Measurements from ENCODE around the gene CMA1.
"Not testable (repeated sequence)": the region's sequence is repeated elsewhere in the genome, so short reads cannot be mapped to it uniquely, and the experiment has no call there.

CMA1 gene

GRCh38 chr14:24518851-24519250, 10.8 kb upstream of the CMA1 start:
- no peak overlapping the region for H3K9ac ChIP-seq (ENCODE audit: insufficient read length, low read depth)
- no peak for TF ChIP-seq ZNF274 (IDR thresholded peaks at IDR 0.05; ENCODE audit: low read depth, low read length)
- no peak for TF ChIP-seq YY1 (IDR thresholded peaks at IDR 0.05; ENCODE audit: insufficient read depth, insufficient read length)
- no peak for TF ChIP-seq SUZ12 (IDR thresholded peaks at IDR 0.05; ENCODE audit: extremely low read depth, insufficient read depth, insufficient read length)
- no peaks in the 10 kb centered on the region for H3K4me1 ChIP-seq (ENCODE audit: insufficient read depth, insufficient read length)
- H3K27me3 ChIP-seq (ENCODE audit: insufficient read depth, insufficient read length), result no peaks in the 10 kb centered on the region
- H3K36me3 ChIP-seq (ENCODE audit: insufficient read depth, insufficient read length, low read length), result no peaks in the 10 kb centered on the region
- no peak overlapping the region for H3K4me3 ChIP-seq (ENCODE audit: insufficient read length, low read depth)
- DNase-seq (ENCODE audit: low read depth, low spot score), result no peak
- no peaks in the 10 kb centered on the region for H3K9me3 ChIP-seq (ENCODE audit: insufficient read depth, low read length)

- H3K9ac ChIP-seq (ENCODE audit: insufficient read length, low read depth), result no peak overlapping the region
- no peak for DNase-seq (ENCODE audit: low read depth, low spot score)
- no peaks in the 10 kb centered on the region for H3K4me1 ChIP-seq (ENCODE audit: insufficient read depth, insufficient read length)
- H3K27me3 ChIP-seq (ENCODE audit: insufficient read depth, insufficient read length), result no peaks in the 10 kb centered on the region
- H3K9me3 ChIP-seq (ENCODE audit: insufficient read depth, low read length), result no peaks in the 10 kb centered on the region
- no peaks in the 10 kb centered on the region for H3K36me3 ChIP-seq (ENCODE audit: insufficient read depth, insufficient read length, low read length)
- no peak for TF ChIP-seq YY1 (IDR thresholded peaks at IDR 0.05; ENCODE audit: insufficient read depth, insufficient read length)
- no peak for TF ChIP-seq ZNF274 (IDR thresholded peaks at IDR 0.05; ENCODE audit: low read depth, low read length)
- TF ChIP-seq SUZ12 (IDR thresholded peaks at IDR 0.05; ENCODE audit: extremely low read depth, insufficient read depth, insufficient read length), result no peak
- H3K4me3 ChIP-seq (ENCODE audit: insufficient read length, low read depth), result no peak overlapping the region
Observed at GRCh38 chr14:24514209-24514608, 6.1 kb upstream of the CMA1 start.

GRCh38 chr14:24513009-24513408, 4.9 kb upstream of the CMA1 start:
- no peak for TF ChIP-seq YY1 (IDR thresholded peaks at IDR 0.05; ENCODE audit: insufficient read depth, insufficient read length)
- TF ChIP-seq ZNF274 (IDR thresholded peaks at IDR 0.05; ENCODE audit: low read depth, low read length), result no peak
- no peak for TF ChIP-seq SUZ12 (IDR thresholded peaks at IDR 0.05; ENCODE audit: extremely low read depth, insufficient read depth, insufficient read length)
- Histone ChIP-seq H3K4me3 (ENCODE audit: insufficient read length, low read depth) (no peak overlapping the region), H3K27me3 (ENCODE audit: insufficient read depth, insufficient read length) (no peaks in the 10 kb centered on the region), H3K9ac (ENCODE audit: insufficient read length, low read depth) (no peak overlapping the region), H3K9me3 (ENCODE audit: insufficient read depth, low read length) (no peaks in the 10 kb centered on the region), H3K36me3 (ENCODE audit: insufficient read depth, insufficient read length, low read length) (no peaks in the 10 kb centered on the region), H3K4me1 (ENCODE audit: insufficient read depth, insufficient read length) (no peaks in the 10 kb centered on the region)
- peak; percentile 13 for DNase-seq (ENCODE audit: low read depth, low spot score)

- no peaks in the 10 kb centered on the region for H3K4me1 ChIP-seq (ENCODE audit: insufficient read depth, insufficient read length)
- no peaks in the 10 kb centered on the region for H3K9me3 ChIP-seq (ENCODE audit: insufficient read depth, low read length)
- no peak for DNase-seq (ENCODE audit: low read depth, low spot score)
- H3K9ac ChIP-seq (ENCODE audit: insufficient read length, low read depth), result no peak overlapping the region
- H3K36me3 ChIP-seq (ENCODE audit: insufficient read depth, insufficient read length, low read length), result no peaks in the 10 kb centered on the region
- no peaks in the 10 kb centered on the region for H3K27me3 ChIP-seq (ENCODE audit: insufficient read depth, insufficient read length)
- H3K4me3 ChIP-seq (ENCODE audit: insufficient read length, low read depth), result no peak overlapping the region
- TF ChIP-seq YY1 (IDR thresholded peaks at IDR 0.05; ENCODE audit: insufficient read depth, insufficient read length) (no peak), SUZ12 (IDR thresholded peaks at IDR 0.05; ENCODE audit: extremely low read depth, insufficient read depth, insufficient read length) (no peak), ZNF274 (IDR thresholded peaks at IDR 0.05; ENCODE audit: low read depth, low read length) (no peak)
Observed at GRCh38 chr14:24506443-24506842, 1.6 kb downstream of the CMA1 start.

GRCh38 chr14:24504425-24504950, 3.6 kb downstream of the CMA1 start:
- Histone ChIP-seq H3K9ac (ENCODE audit: insufficient read length, low read depth) (no peak overlapping the region), H3K4me3 (ENCODE audit: insufficient read length, low read depth) (no peak overlapping the region), H3K4me1 (ENCODE audit: insufficient read depth, insufficient read length) (no peaks in the 10 kb centered on the region), H3K27me3 (ENCODE audit: insufficient read depth, insufficient read length) (no peaks in the 10 kb centered on the region), H3K36me3 (ENCODE audit: insufficient read depth, insufficient read length, low read length) (no peaks in the 10 kb centered on the region), H3K9me3 (ENCODE audit: insufficient read depth, low read length) (no peaks in the 10 kb centered on the region)
- no peak for DNase-seq (ENCODE audit: low read depth, low spot score)
- TF ChIP-seq SUZ12 (IDR thresholded peaks at IDR 0.05; ENCODE audit: extremely low read depth, insufficient read depth, insufficient read length) (no peak), ZNF274 (IDR thresholded peaks at IDR 0.05; ENCODE audit: low read depth, low read length) (no peak), YY1 (IDR thresholded peaks at IDR 0.05; ENCODE audit: insufficient read depth, insufficient read length) (no peak)

- DNase-seq (ENCODE audit: low read depth, low spot score); H3K4me3 ChIP-seq (ENCODE audit: insufficient read length, low read depth); H3K4me1 ChIP-seq (ENCODE audit: insufficient read depth, insufficient read length); H3K9ac ChIP-seq (ENCODE audit: insufficient read length, low read depth); H3K9me3 ChIP-seq (ENCODE audit: insufficient read depth, low read length); H3K27me3 ChIP-seq (ENCODE audit: insufficient read depth, insufficient read length); H3K36me3 ChIP-seq (ENCODE audit: insufficient read depth, insufficient read length, low read length): not testable (repeated sequence)
Observed at GRCh38 chr14:24491586-24492408, 16.3 kb downstream of the CMA1 start.

- H3K4me3 ChIP-seq (ENCODE audit: insufficient read length, low read depth), result no peak overlapping the region
- no peak for DNase-seq (ENCODE audit: low read depth, low spot score)
- peaks cover 24% of the 10 kb centered on the region for H3K9me3 ChIP-seq (ENCODE audit: insufficient read depth, low read length)
- no peaks in the 10 kb centered on the region for H3K27me3 ChIP-seq (ENCODE audit: insufficient read depth, insufficient read length)
- TF ChIP-seq SUZ12 (IDR thresholded peaks at IDR 0.05; ENCODE audit: extremely low read depth, insufficient read depth, insufficient read length), result no peak
- no peak for TF ChIP-seq ZNF274 (IDR thresholded peaks at IDR 0.05; ENCODE audit: low read depth, low read length)
- TF ChIP-seq YY1 (IDR thresholded peaks at IDR 0.05; ENCODE audit: insufficient read depth, insufficient read length), result no peak
- no peaks in the 10 kb centered on the region for H3K4me1 ChIP-seq (ENCODE audit: insufficient read depth, insufficient read length)
- H3K9ac ChIP-seq (ENCODE audit: insufficient read length, low read depth), result no peak overlapping the region
- no peaks in the 10 kb centered on the region for H3K36me3 ChIP-seq (ENCODE audit: insufficient read depth, insufficient read length, low read length)
Observed at GRCh38 chr14:24483604-24484252, 24.3 kb downstream of the CMA1 start.

- not testable (repeated sequence) for H3K9ac ChIP-seq (ENCODE audit: insufficient read length, low read depth); H3K4me3 ChIP-seq (ENCODE audit: insufficient read length, low read depth); DNase-seq (ENCODE audit: low read depth, low spot score); H3K27me3 ChIP-seq (ENCODE audit: insufficient read depth, insufficient read length); H3K4me1 ChIP-seq (ENCODE audit: insufficient read depth, insufficient read length); H3K36me3 ChIP-seq (ENCODE audit: insufficient read depth, insufficient read length, low read length)
- H3K9me3 ChIP-seq (ENCODE audit: insufficient read depth, low read length), result peaks cover 34% of the 10 kb centered on the region
Observed at GRCh38 chr14:24482699-24483303, 25.3 kb downstream of the CMA1 start.
